HG02884 (cell line): ENCODE data around the gene FLOT1.

Experiments used
- ATAC-seq: cut with Tn5 transposase; IDR thresholded peaks from one replicate; pipeline ENCODE4 v1.9.1; 2021; ENCODE audit warnings: mild to moderate bottlenecking, moderate library complexity; ENCODE audit not compliant: unreplicated experiment

Gene FLOT1, protein sequence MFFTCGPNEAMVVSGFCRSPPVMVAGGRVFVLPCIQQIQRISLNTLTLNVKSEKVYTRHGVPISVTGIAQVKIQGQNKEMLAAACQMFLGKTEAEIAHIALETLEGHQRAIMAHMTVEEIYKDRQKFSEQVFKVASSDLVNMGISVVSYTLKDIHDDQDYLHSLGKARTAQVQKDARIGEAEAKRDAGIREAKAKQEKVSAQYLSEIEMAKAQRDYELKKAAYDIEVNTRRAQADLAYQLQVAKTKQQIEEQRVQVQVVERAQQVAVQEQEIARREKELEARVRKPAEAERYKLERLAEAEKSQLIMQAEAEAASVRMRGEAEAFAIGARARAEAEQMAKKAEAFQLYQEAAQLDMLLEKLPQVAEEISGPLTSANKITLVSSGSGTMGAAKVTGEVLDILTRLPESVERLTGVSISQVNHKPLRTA

DNA sequence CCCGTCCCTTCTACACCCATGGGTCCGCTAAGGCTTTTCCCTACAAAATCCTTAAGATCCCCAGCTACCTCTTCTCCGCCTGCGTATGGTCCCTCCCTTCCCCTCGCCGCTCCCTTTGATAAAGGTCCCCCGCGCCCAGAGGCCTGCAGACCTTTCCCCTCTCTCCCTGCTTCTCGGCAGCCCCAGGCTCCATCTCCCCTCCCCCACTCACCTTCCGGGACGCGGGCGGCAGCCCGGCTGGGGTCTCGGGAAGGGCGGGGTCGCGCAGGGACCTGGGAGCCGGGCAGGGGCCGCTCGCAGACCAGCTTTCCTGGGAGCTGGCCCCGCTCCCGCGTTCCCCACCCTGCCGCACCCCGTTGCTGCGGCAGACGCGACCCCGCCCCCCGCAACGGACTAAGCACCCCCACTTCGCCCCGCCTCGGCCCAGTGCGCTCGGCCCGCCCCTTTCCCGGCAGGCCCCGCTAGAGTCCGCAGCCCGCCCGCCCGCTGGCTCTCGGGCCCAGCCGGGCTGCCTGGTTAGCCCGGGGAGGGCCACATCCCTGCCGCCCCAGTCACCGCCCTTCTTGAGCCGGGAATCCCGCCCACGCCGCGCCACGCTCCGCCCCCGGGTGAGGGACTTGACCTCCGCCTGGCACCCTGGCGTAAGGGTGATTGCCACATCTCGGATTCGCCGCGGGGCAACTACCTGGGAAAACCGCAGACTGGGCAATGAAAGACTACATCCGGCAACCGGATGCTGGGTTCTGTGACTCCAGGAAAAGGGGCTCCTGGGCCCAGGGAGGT, at the start of gene FLOT1:
FLOT1 (minus strand) TSS at position 372 of the 783 bp plus-strand sequence. CDS start 498 bp downstream, outside the sequence.
- ATAC-seq, result peak; percentile 58

DNA sequence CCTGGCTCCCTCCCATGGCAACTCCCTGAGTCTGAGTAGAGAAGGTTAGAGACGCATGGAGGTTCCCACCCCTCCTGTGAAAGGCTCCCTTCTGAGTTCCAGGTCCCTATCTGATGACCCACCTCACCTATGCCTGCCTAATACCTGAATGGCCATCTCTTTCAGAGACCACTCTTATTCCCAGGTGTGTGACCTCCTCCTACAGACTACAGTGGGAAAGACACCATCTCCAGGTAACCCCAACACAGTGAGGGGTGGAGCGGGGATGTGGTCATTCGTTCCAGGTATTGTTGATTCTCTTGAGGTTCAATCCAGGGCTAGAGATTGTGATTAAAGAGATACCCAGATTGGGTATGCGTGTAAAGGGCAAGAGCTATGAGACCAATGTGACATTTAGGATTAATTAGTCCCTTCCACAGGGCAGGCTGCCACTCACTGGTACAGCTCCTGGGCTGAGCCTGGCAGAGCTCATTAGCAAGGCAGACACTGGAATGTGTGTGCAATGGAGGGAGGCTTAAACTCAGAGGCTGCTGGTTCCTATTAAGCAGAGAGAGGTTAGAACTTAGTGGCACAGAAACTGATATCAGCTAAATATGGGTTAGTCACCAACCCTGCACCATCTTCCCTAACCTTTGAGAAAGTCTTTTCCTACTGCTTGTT, 48.4 kb upstream of the FLOT1 start:
- ATAC-seq, result no peak

DNA sequence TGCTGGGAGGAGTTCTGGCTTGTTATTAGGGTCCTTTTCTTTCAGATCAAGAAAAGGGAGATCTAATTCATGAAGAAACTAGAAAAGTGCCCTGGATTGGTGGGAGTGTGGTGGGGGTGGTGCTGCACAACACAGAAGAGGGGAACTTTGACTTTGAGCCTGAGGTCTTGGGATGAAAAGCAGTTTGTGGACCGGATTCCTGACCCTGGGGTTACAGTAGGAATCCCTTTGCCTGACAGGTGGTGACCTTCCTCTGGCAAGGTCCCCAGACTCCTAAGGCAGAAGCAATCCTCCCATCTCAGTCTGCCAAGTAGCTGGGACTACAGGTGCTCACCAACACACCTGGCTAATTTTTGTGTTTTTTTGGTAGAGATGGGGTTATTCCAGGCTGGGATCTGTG, 47.1 kb upstream of the FLOT1 start:
- ATAC-seq, result no peak

DNA sequence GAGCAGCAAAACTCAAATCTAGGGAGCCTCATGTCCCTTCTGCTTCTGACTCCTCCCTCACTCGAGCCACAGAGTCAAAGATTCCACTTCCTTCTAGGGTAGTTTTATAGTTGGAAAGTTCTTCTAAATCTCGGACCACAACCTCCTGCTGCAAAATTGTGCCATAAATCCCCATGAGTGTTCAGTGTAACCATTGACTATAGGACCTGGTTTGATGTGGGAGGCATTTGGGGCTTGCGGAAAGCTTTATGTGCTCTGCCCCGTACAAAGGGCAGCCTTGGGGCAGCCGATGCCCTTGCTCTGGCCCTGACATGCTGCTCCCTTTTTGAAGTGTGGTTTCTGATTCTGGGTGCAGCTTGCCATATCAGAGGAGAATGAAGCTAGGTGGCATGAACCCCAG, 45.5 kb upstream of the FLOT1 start:
- ATAC-seq, result no peak

DNA sequence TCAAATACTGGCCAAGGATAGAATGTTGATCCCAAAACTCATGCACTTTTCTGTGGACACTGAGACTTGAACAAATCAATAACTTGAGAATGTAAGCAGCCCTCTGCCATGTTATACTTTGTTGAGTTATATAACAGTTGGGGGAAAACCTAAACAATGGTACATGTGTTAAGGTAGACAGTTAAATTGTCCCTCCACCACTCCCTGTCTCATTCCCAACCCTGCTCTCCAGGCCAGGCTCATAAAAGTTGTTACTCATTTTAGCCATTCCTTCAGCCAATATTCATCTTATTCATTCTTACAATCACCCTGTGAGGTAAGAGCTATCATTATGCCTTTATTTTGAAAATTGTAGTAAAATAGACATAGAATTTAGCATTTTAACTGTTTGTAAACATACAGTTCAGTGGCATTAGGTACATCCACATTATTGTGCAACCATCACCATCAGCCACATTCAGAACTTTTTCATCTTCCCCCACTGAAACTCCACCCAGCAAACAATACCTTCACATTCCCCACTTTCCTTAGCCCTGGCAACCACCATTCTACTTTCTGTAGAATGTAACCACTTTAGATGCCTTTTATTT, 40.0 kb upstream of the FLOT1 start:
- ATAC-seq, result no peak

DNA sequence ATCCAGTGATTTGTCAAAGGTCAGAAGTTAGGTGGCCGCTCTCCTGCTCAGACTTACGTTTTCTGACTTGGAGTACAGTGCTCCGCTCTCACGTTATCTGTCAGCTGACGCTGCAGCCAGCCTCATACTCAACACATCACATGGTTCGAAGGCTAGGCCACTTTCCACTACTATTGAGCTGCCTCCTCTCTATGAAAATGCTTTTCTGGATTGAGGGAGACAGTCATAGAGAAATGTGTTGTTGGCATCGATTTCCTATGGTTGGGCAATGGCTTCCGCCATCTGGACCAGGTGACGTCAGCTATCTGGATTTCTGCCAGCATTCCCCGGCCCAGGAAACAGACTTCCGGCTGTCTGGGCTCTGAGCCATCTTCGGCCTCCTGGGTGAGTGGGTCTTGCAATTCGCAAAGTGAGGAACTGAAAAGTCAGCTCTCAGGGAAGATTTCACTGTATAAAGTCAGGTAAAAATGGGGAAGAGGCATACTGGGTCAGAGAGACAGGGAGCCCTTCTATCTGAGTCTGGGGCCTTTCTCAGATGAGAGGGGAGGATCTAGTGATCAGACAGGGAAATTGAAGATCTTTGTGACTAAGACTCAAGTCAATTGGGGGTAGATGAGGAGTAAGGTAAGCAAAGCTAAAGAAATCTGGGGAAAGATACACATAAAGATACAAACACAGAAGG, 39.4 kb upstream of the FLOT1 start:
- ATAC-seq, result no peak

DNA sequence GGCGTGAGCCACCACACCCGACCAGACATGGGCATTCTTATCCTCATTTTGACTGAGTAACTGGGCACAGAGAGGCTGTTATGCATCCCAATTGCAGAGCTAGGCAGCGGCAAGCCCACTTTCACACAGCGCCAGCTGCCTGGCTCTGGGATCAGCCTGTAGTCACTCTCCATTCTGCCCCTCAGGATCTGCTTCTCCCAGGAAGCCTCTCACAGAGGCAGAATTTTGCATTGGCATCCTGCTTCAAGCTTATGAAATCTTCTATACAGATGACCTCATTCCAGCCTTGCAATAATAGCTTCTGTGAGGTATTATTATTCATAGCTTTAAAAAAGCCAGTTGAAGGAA, 38.9 kb upstream of the FLOT1 start:
- ATAC-seq, result no peak

DNA sequence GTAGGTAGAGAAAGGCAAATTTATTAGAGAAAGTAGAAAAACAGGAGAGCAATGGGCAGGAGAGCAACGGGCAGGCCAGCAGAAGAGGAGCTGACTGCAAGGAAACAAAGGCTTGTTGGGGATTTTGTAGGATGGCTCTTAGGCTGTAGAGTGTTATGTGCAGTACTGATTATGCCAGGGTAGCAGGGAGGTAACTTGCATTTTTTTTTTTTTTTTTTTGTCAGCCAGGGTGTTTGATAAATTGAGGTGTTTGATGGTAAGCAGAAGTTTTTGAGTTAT, 38.1 kb upstream of the FLOT1 start:
- ATAC-seq, result no peak

DNA sequence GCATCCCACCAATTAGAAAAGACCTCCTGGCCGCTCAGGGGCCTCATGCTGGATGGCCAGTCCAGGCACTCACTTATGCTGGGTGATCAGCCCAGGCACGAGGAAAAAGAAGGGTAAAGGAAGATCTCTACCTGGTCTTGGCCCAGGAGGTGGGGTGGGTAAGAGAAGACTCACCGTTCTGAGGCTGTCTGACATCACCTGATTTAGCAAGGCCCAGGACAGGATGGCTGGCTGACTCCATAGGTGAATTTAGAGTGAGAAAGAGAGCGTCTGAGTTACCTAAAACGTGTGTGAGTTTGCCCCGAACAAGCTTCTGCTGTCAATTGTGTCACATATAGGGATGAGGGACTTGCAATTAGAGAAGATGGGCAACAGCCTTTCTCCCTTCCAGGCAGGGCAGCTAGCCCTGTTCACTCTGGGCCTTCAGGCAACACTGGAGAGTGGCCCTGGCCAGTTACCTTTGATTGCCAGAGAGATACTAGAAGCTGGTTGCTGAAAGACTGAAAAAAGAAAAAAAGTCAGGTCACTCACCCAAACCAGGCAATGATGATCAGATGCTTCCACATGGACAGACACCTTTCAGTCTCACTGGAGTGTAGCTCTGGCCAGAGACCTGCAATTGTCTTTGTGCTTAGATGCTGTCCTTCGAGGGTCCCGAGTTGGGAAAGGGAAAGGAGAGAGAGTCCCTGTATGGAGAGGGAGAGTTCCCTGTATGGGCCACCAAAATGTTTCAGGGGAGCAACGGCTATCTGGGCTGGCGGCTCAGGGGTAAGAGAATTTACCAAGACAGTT, 37.6 kb upstream of the FLOT1 start:
- no peak for ATAC-seq

DNA sequence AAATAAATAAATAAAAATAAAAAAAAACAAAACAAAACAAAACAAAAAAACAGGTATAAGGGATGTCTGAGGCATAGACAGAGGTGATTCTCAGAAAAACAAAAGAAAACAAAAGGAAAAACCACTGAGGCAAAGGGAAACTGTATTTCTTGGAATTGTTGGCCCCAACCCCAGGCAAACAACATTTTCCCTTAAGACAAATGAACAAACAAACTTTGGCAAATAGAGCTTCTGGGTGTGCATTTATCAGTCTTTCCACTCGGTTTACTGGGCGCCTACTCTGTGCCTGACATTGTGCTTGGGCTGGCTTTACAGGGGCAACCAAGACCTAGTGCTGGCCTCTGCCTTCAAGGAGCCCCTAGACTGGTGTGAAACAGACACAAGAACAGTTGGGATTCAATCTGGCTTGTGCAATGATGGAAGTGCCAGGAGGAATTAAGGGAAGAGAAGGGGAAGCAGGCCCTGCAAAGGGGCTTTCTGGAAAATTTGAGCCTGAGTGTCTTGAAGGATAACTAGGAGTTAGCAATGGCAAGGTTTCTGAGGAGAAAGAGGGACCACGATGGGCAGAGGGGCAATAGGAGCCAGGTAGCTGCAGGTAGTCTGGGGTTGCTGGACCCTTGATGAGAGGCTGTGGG, 35.6 kb upstream of the FLOT1 start:
- no peak for ATAC-seq

DNA sequence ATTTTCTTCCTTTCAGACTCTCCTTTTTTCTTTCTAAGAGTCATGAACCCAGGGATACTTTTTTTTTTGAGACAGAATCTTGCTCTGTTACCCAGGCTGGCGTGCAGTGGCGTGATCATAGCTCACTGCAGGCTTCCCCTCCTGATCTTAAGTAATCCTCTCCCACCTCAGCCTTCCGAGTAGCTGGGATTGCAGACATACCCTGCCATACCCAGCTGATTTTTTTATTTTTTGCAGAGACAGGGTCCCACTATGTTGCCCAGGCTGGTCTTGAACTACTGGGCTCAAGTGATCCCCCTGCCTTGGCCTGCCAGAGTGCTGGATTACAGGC, 34.6 kb upstream of the FLOT1 start:
- no peak for ATAC-seq

DNA sequence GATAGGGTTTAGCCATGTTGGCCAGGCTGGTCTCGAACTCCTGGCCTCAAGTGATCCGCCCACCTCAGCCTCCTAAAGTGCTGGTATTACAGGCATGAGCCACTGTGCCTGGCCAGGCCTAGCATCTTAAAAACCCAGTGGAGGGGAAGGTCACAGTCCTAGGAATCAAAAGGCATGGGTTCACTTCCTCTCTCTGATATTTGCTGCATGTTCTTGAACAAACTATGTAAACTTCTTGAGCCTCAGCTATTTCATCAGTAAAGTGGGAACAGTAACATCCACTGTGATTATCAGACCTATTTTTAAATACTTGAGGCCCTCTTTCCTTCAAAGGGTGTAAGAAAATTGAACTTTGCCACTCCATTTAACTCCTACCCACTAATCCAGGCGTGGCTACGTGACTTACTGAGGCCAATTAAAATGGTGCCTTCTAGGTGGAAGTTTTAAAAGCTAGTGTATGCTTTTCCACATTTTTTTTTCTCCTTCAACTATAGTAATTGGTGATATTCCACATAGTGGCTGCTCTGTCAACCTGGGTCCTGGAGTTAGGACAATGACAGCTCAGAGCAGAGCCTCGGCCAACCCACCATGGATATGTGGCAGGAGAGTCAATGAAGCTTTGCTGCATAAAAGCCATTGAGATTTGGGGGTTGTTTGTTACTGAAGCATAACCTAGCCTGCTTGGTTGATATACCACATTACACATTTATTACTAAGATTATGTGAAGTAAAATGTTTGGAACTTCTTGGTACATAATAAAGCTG, 34.1 kb upstream of the FLOT1 start:
- no peak for ATAC-seq

DNA sequence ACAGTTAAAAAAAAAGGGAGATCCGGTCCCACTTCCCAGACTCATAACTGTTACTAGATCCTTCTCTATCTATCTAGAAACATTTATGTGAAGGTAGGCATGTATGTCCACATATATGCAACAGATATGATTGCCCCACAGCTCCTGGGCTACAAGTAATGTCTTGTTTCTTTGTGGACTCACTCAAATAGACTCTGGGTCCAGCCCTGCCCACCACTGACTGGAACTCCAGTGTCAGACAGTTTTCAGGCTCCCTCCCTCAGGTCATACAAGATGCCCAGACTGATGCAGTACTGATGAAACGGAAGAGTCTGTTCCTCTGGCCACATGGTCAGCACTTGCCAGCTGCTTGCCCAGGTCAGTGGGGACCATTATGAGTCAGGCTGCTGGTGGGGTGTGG, 32.6 kb upstream of the FLOT1 start:
- no peak for ATAC-seq

DNA sequence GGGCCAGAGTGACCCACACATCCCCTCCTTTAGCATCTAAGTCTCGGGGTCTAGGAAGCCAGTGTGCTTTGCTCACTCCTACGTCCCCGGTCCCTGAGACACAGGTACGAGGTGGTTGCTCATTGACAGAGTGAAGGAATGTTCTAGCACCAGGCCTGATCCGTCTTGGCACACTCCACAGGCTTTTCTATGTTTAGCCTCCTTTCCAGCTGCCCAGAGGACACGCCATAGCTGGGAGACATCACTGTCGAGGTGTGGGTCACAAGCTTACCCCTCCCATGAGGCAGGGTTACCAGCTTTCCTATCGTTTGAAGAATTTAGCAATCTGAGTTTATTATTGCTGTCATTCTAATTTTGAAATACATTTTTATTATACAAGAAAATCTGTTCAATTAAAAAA, 32.2 kb upstream of the FLOT1 start:
- no peak for ATAC-seq

DNA sequence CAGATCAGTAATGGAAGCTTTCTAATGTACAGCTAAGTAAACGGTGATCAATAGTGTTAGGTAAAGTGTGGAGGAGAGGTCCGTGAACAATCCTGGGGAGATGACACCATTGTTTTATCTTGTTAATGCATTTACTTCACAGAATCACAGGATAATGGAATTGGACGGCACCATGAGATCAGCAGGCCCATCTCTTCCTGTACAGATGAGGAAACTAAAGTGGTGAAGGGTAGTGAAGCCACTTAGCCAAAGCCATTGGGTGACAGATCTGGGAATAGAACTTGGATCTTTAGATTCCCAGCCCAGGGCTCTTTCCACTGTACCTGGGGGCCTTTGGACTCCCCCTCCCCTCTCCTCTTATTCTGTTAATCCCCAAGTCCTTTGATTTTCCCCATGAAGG, 28.1 kb upstream of the FLOT1 start:
- ATAC-seq, result no peak

DNA sequence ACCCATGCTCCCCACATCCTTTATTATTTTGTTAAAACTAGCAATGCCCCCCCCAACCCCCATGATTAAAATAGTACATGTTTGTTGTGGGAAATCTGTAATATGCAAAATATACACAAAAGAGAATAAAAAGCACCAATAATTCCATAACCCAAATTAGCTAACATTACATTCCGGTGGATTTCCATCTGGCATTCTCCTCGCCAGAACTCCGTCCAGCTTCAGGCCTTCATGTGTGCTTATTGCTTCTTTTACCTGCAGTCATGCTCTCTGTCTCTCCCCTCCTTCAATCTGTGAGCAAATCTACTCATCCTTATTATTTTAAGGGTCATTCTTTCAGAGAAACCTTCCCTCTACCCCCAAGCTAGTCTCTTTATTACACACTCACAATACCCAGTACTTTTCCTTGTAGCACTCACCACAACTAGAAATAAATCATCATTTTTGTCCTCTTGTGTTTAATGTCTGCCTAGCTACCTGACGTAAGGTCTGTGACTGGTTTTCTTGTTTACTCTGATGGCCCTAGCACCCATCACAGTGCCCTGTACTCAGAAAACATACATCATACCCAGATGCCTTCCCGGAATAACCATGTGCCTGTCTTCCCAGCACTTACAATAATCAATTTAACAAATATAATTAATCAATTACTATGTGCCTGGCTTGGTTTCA, 27.5 kb upstream of the FLOT1 start:
- no peak for ATAC-seq

DNA sequence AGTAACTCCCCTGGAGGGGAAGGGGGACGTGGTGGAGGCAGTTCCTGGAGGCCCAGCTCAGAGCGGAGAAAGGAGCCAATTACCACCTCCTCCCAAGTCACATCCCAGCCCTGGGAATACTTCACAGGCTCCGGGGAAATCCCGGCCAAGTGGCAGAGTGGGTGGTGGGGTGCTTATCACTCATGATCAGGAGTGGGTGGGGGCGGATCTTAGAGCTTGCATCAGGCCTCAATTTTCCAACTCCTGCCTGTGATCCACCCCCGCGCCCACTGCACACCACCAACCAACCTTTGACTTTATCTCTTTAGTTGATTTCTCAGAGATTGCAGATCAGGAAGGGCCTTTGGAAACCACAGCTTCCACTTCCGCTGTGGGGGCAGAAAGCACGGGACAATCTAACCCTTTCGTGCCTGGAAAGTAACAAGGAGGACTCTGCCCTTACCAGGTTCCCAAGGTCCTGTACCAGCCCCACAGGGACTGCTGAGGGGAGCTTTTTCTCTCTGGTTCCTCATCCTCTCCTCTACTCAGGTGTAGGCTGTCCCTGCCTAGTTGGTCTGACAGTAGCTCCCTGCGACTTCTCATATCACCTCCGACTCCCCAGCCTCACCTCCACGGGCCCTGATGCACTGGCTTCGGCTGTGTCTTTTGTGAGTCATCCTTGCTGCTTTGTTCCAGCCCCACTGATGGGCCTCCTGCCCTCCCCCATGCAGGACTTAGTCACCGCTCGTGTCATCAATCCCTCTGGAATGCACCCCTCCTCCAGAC, 26.8 kb upstream of the FLOT1 start:
- ATAC-seq, result no peak

DNA sequence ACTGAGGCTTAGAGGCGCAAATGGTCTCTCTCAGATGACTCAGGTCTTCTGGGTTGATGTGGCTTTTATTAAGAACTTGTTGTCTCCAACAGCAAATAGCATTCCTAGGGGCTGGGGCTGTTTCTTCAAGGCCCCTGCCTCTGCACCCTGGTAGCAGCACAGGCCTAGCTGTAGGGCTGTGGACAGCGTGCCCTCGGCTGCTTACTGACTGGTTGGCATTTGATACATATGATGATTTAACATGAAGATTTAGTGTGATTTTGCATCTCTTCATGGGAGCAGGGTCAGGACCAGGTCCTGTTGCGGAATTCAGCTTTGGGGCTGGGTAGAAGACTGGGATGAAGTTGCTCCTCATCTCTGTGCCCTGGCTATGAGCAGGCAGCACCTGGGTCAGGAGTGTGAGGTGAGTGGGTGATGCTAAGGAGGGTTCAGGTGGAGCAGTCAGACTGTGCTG, 26.2 kb upstream of the FLOT1 start:
- no peak for ATAC-seq
